Activated T-helper 2 cell treated with anti-CD3 and anti-CD28 coated beads, Interferon-gamma antibody, Interleukin-2, Interleukin-4, amounts not matched to agents 10 μg/mL and 5 μg/mL and 100 μg/mL, durations not matched to agents 14 hours and 24 hours and 36 hours (primary cell): ENCODE results near the gene CCNT1. TPM values are rescaled to one million over a fixed set of nuclear protein-coding genes. Genes with fewer than 3 reads are reported as not detected.
"Not testable (repeated sequence)": the region's sequence is repeated elsewhere in the genome, so short reads cannot be mapped to it uniquely, and the experiment has no call there.

Experiments
- DNase-seq: peaks from one replicate; pipeline ENCODE4 v3.0.0; 2021; ENCODE audit warnings: low spot score
- H3K27ac Mint-ChIP-seq: one replicate; pipeline ENCODE4 v1.8.0; 2021; ENCODE audit warnings: mixed read lengths
- H3K27me3 Mint-ChIP-seq: one replicate; pipeline ENCODE4 v1.8.0; 2021; ENCODE audit warnings: low read depth, mixed read lengths
- H3K36me3 Mint-ChIP-seq: one replicate; pipeline ENCODE4 v1.8.0; 2021; ENCODE audit warnings: low read depth, mixed read lengths
- H3K4me1 Mint-ChIP-seq: one replicate; pipeline ENCODE4 v1.8.0; 2021; ENCODE audit warnings: low read depth, mixed read lengths
- H3K4me3 Mint-ChIP-seq: one replicate; pipeline ENCODE4 v1.8.0; 2021; ENCODE audit warnings: low read depth, mild to moderate bottlenecking, moderate library complexity, mixed read lengths
- H3K9me3 Mint-ChIP-seq: one replicate; pipeline ENCODE4 v1.8.0; 2021; ENCODE audit warnings: mixed read lengths
- intact Hi-C: fragments of 100-400 bp; cut with micrococcal nuclease; formaldehyde crosslinking; loops from one replicate; pipeline ENCODE4 v1.15.1; 2023
- total RNA-seq: library from RNA; stranded (reverse); gene quantifications from 2 replicates; pipeline ENCODE4 v1.2.3, GENCODE V29; 2022

CCNT1 gene
- total RNA-seq, 1 donor from 2014 or later: 70.2 TPM

- H3K4me3 Mint-ChIP-seq, H3K27me3 Mint-ChIP-seq, intact Hi-C loops, DNase-seq, H3K27ac Mint-ChIP-seq: not testable (repeated sequence)
- peaks cover 26% of the 10 kb centered on the region for H3K36me3 Mint-ChIP-seq
- H3K4me1 Mint-ChIP-seq: peaks cover 11% of the 10 kb centered on the region
- peaks cover 28% of the 10 kb centered on the region for H3K9me3 Mint-ChIP-seq
Measured at GRCh38 chr12:48720171-48720570, 3.7 kb upstream of the CCNT1 start.

GRCh38 chr12:48719002-48719401 is 2.5 kb upstream of the CCNT1 start:
- Mint-ChIP-seq H3K4me1 (peaks cover 22% of the 10 kb centered on the region), H3K36me3 (peaks cover 37% of the 10 kb centered on the region), H3K9me3 (peaks cover 28% of the 10 kb centered on the region)
- H3K27ac Mint-ChIP-seq, DNase-seq, H3K4me3 Mint-ChIP-seq, H3K27me3 Mint-ChIP-seq, intact Hi-C loops: not testable (repeated sequence)

DNA sequence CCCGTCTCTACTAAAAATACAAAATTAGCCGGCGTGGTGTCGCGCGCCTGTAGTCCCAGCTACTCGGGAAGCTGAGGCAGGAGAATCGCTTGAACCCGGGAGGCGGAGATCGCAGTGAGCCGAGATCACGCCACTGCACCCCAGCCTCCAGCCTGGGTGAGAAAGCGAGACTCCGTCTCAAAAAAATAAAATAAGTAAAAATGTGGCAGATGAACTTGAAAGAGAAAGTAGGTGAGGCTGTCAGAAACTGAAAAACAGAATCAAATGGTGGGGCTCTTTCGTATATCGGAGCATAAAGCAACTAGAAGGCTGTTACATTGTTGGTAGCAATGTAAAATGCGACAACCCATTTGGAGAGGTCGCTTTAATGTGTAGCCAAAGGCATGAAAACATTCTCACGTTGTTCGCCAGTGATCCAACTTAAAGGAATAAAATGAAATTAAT is 767 bp upstream of the CCNT1 start:
- peaks cover 31% of the 10 kb centered on the region for H3K4me1 Mint-ChIP-seq
- H3K4me3 Mint-ChIP-seq: peak overlapping the region; percentile 92
- intact Hi-C loops: loop anchor here (1.0 to 2.0 kb wide), 2 partner anchors 36 to 39 kb away; no protein-coding TSS in a partner anchor
- DNase-seq: no peak
- H3K9me3 Mint-ChIP-seq: peaks cover 28% of the 10 kb centered on the region
- peak overlapping the region; percentile 95 for H3K27ac Mint-ChIP-seq
- peaks cover 52% of the 10 kb centered on the region for H3K36me3 Mint-ChIP-seq
- no peaks in the 10 kb centered on the region for H3K27me3 Mint-ChIP-seq

GRCh38 chr12:48716168-48716492 is 377 bp downstream of the CCNT1 start:
- peak overlapping the region; percentile 92 for H3K4me3 Mint-ChIP-seq
- H3K4me1 Mint-ChIP-seq: peaks cover 31% of the 10 kb centered on the region
- peaks cover 23% of the 10 kb centered on the region for H3K9me3 Mint-ChIP-seq
- no peak for DNase-seq
- H3K27me3 Mint-ChIP-seq: no peaks in the 10 kb centered on the region
- intact Hi-C loops: loop anchor here (1.0 to 2.0 kb wide), 3 partner anchors 34 to 136 kb away; partner anchors contain the start of genes DDX23 and KANSL2
- peak overlapping the region; percentile 95 for H3K27ac Mint-ChIP-seq
- H3K36me3 Mint-ChIP-seq: peaks cover 61% of the 10 kb centered on the region

GRCh38 chr12:48712209-48712608 is 4.3 kb downstream of the CCNT1 start:
- Mint-ChIP-seq H3K27me3 (no peaks in the 10 kb centered on the region), H3K27ac (no peak overlapping the region), H3K4me3 (no peak overlapping the region), H3K4me1 (peaks cover 36% of the 10 kb centered on the region), H3K36me3 (peaks cover 68% of the 10 kb centered on the region), H3K9me3 (no peaks in the 10 kb centered on the region)
- DNase-seq: no peak
- intact Hi-C loops: no loop called here

DNA sequence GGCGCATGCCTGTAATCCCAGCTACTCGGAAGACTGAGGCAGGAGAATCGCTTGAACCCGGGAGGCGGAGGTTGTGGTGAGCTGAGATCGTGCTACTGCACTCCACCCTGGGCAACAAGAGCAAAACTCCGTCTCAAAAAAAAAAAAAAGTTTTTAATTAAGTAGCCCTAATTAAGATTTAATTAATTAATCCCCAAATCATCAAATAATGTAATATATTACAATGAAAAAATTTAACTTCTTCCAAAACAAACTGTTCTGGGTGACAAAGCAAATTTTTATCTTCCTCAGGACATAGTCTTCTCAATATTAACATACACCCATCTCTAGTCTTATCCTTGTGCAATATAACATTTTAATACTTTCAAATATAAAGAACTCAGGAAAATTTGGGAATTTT is 17.7 kb downstream of the CCNT1 start:
- H3K27ac Mint-ChIP-seq, H3K27me3 Mint-ChIP-seq, H3K9me3 Mint-ChIP-seq, H3K4me3 Mint-ChIP-seq, H3K4me1 Mint-ChIP-seq, intact Hi-C loops, DNase-seq: not testable (repeated sequence)
- peaks cover 63% of the 10 kb centered on the region for H3K36me3 Mint-ChIP-seq

- Mint-ChIP-seq H3K36me3 (peaks cover 82% of the 10 kb centered on the region), H3K9me3 (no peaks in the 10 kb centered on the region), H3K4me1 (peaks cover 4% of the 10 kb centered on the region), H3K4me3 (no peak overlapping the region), H3K27ac (no peak overlapping the region), H3K27me3 (no peaks in the 10 kb centered on the region)
- intact Hi-C loops: no loop called here
- DNase-seq: no peak
Measured at GRCh38 chr12:48696626-48697025, 19.9 kb downstream of the CCNT1 start.

GRCh38 chr12:48695859-48696258 is 20.6 kb downstream of the CCNT1 start:
- Mint-ChIP-seq H3K4me1 (peaks cover 11% of the 10 kb centered on the region), H3K9me3 (no peaks in the 10 kb centered on the region), H3K36me3 (peaks cover 88% of the 10 kb centered on the region), H3K27ac (no peak overlapping the region), H3K27me3 (no peaks in the 10 kb centered on the region), H3K4me3 (no peak overlapping the region)
- DNase-seq: no peak
- intact Hi-C loops: no loop called here

GRCh38 chr12:48694038-48694437 is 22.5 kb downstream of the CCNT1 start:
- H3K36me3 Mint-ChIP-seq: peaks cover 89% of the 10 kb centered on the region
- H3K4me3 Mint-ChIP-seq: no peak overlapping the region

GRCh38 chr12:48693572-48693971 is 22.9 kb downstream of the CCNT1 start:
- intact Hi-C loops: no loop called here
- DNase-seq: no peak
- H3K9me3 Mint-ChIP-seq: no peaks in the 10 kb centered on the region
- no peak overlapping the region for H3K4me3 Mint-ChIP-seq
- H3K4me1 Mint-ChIP-seq: peaks cover 20% of the 10 kb centered on the region
- H3K27ac Mint-ChIP-seq: no peak overlapping the region
- H3K36me3 Mint-ChIP-seq: peaks cover 89% of the 10 kb centered on the region
- H3K27me3 Mint-ChIP-seq: no peaks in the 10 kb centered on the region

More at GRCh38 chr12:48694038-48694437, 22.5 kb downstream of the CCNT1 start:
- no peak for DNase-seq
- Mint-ChIP-seq H3K27me3 (no peaks in the 10 kb centered on the region), H3K9me3 (no peaks in the 10 kb centered on the region), H3K27ac (no peak overlapping the region), H3K4me1 (peaks cover 16% of the 10 kb centered on the region)
- intact Hi-C loops: no loop called here

- H3K4me3 Mint-ChIP-seq: no peak overlapping the region
- H3K27ac Mint-ChIP-seq: no peak overlapping the region
Measured at GRCh38 chr12:48691826-48692487, 24.6 kb downstream of the CCNT1 start.

DNA sequence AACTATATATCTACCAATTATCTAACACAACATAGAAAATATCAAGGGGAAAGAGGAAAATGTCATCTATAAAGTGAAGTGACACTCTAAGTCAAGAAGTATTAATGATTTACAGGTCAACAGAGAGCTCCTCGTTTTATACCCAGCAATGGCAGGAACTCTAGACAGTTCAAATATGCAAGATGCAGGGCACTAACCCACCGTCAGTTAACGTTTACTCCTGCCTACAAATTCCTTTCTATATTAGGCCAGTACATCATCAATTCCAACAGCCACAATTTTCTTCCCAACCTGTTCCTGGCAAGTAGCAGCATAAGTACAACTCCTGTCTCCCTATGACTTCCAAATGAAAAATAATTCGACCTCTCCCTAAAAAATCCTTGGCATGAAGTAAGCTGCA is 25.5 kb downstream of the CCNT1 start:
- intact Hi-C loops: no loop called here
- no peaks in the 10 kb centered on the region for H3K27me3 Mint-ChIP-seq
- peaks cover 32% of the 10 kb centered on the region for H3K4me1 Mint-ChIP-seq
- no peak for DNase-seq
- H3K4me3 Mint-ChIP-seq: no peak overlapping the region
- peaks cover 83% of the 10 kb centered on the region for H3K36me3 Mint-ChIP-seq
- H3K9me3 Mint-ChIP-seq: no peaks in the 10 kb centered on the region
- H3K27ac Mint-ChIP-seq: peak overlapping the region; percentile 34

More at GRCh38 chr12:48691826-48692487, 24.6 kb downstream of the CCNT1 start:
- no peak for DNase-seq
- H3K36me3 Mint-ChIP-seq: peaks cover 87% of the 10 kb centered on the region
- peaks cover 27% of the 10 kb centered on the region for H3K4me1 Mint-ChIP-seq
- no peaks in the 10 kb centered on the region for H3K27me3 Mint-ChIP-seq
- intact Hi-C loops: no loop called here
- H3K9me3 Mint-ChIP-seq: no peaks in the 10 kb centered on the region

GRCh38 chr12:48690436-48690835 is 26.1 kb downstream of the CCNT1 start:
- Mint-ChIP-seq H3K27me3 (no peaks in the 10 kb centered on the region), H3K27ac (no peak overlapping the region), H3K4me3 (no peak overlapping the region), H3K9me3 (no peaks in the 10 kb centered on the region), H3K4me1 (peaks cover 33% of the 10 kb centered on the region), H3K36me3 (peaks cover 78% of the 10 kb centered on the region)
- intact Hi-C loops: no loop called here
- no peak for DNase-seq
